CD4-positive, alpha-beta T cell treated with Interleukin-15 for 4 hours (primary cell): ENCODE results near the gene AP3S2.
"Not testable (repeated sequence)": the region's sequence is repeated elsewhere in the genome, so short reads cannot be mapped to it uniquely, and the experiment has no call there.

Experiments
- DNase-seq: peaks from one replicate; pipeline ENCODE4 v3.0.0-alpha.2; 2020; ENCODE audit warnings: low spot score

The AP3S2 gene

DNA sequence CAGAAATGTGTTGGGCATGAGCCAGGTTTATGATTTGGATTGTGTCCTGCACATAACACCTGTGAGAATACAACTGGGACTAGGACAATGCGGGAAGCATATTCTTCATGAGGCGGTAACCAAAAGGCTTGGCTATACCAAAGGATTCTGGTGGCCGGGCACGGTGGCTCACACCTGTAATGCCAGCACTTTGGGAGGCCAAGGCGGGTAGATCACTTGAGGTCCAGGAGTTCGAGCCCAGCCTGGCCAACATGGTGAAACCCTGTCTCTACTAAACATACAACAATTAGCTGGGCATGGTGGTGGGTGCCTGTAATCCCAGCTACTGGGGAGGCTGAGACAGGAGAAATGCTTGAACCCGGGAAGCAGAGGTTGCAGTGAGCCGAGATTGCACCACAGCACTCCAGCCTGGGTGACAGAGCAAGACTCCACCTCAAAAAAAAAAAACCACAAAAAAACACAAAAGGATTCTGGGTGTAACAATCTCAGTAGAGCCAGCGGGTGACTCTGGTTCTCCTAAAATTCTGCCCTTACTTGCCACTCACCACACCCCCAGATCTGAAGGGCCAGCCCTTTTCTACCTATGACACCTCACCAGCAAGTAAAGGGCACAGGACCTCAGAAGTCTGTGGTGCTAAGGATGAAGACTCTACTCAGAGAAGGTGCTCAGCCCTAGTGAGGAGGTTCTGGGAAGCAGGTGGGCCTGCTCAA is 59.2 kb downstream of the AP3S2 start:
- DNase-seq, result not testable (repeated sequence)

DNA sequence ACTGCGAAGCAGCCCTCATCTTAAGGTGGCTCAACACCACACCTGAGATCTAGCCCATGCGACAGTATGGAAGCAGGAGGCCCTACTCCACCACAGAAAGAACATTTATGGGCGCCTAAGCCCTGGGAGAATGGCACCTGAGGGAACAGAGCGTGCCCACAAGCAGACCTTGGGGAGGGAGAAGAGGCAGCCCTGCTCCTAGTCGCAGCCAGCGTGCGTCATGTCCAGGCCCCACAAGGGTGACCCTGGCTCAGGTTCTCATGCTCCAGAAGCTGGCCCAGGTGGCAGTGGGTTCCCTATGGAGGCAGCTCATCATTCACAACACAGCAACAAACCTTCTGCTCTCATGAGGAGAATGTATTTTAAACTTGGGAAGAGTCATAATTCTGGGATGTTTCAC is 59.8 kb downstream of the AP3S2 start:
- no peak for DNase-seq

DNA sequence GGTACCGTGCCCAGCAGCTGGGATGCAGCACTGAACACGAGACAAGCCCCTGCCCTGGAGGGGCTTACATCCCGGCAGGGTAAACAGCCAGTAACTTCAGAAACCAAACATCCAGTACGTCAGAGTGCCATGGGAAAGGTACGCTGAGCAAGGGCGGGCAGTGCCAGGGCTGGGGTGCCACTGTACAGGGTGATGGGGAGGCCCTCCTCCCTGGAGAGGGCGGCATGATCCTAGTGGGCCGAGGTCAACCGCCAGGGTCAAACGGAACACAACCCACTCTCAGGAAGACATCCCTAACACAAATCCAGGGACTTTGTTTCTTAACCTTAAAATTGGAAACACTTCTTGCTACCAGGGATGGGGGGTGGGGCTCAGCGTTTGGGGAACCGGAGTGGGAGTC is 63.2 kb downstream of the AP3S2 start:
- DNase-seq, result no peak

DNA sequence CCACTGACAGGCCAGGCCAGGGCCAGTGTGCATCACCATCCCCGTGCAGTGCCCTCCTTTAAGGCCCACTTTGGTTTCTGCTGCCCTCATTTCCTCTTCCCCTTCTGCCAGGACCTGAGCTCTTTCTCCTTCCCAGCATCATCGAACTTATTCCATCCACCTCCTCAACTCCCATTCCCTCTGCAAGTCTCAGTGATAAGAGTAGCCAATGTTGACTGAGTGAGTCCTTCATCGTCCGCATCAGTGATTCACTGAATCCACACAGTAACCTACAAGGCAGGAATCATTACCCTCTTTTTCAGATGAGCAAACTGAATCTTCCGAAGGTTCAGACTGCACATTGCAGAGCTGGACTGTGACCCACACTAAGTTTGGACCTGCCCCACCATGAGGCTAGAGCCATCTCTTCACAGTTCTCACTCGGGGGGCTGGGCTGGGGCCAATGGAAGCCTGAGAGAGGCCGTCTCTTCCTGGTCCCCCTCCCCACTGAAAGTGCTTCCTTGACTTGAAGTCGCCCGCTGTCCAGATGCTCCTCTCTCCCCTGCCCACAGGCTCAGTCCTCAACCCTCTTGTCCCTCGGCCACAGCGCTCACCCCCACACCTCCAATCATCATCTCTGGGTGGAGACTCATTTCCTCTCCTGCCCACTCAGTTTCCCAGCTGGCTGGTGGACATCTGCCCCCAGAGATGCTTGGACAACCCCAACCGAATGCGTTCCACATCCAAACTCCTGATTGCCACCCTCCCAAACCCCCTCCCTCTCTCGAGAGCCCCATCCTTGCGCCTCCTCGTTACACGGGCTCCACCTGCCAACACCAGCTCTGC is 64.0 kb downstream of the AP3S2 start:
- DNase-seq, result no peak

DNA sequence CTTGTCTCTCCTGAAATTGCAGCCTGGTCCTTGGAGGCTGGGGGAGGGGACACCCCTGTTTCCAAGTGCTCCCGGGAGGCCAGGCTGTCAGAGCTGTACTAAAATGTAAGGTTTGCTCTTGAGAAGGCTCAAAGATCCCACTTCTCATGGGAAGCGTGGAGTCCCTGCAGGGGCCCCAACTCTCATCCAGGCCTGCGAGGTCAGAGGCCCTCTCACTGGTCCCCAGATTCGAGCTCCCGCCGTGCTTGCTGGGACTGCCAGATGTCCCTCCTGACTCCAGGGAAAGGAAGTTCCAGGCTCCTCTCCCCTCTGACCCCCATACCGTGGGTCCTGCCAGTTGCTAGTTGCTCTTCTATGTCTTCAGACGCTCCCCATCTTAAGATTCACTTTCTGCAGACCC is 64.6 kb downstream of the AP3S2 start:
- no peak for DNase-seq

DNA sequence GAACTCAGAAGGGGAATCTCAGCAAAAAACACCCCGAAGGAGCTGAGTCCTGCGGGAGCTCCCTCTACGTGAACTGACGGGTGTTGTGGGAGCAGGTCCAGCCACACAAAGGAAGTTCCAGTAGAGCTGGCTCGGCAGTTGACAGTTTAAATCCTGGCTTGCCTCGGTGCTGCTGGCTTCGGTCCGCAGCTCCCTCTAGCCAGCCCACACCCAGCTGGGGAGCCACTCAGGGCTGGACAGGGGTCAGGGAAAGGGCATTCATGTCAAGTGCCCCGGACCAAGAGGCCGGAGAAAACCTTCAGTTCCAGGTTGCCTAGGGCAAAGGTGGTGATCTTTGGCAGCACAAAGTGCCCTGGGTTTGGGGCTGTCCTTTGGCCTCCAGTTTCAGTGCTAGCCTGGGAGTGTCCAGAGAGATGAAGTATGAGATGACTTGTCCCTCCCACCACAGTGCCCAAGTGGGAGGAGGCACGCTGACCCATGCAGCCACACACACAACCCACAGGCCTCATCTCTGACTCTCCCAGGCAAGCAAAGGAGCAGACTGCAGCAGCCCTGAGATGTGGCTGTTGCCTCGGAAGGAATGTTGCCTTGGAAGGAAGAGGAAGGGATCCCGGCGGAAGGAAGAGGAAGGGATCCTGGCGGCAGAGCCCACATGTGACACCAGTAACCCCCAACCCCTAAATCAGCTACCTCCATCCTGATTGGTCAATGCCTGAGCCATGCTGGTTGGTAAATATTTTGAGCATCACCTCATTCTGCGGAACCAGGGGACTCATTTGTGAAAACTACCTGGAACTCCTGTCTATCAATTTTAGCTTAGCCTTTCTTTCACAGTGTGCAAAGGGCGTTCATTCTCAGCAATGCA is 65.3 kb downstream of the AP3S2 start:
- no peak for DNase-seq

DNA sequence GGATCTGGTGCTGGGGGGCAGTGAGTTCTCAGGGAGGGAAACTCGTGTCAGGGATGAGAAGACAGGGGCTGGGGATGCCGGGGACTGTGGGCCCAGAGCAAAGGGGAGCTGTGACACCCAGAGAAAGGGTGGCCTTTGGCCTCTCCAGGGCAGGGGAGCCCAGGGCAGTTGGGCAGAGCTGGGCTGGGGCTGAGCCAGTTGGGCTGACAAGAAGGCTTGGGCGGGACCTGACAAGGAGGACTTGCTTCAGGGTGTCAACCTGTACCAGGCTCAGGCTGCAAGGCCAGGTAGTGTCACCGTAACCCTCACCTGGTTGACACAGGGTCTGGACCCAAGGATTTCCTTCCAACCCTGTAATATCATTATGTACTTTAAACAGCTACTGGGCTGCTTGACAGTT is 66.0 kb downstream of the AP3S2 start:
- DNase-seq, result no peak

DNA sequence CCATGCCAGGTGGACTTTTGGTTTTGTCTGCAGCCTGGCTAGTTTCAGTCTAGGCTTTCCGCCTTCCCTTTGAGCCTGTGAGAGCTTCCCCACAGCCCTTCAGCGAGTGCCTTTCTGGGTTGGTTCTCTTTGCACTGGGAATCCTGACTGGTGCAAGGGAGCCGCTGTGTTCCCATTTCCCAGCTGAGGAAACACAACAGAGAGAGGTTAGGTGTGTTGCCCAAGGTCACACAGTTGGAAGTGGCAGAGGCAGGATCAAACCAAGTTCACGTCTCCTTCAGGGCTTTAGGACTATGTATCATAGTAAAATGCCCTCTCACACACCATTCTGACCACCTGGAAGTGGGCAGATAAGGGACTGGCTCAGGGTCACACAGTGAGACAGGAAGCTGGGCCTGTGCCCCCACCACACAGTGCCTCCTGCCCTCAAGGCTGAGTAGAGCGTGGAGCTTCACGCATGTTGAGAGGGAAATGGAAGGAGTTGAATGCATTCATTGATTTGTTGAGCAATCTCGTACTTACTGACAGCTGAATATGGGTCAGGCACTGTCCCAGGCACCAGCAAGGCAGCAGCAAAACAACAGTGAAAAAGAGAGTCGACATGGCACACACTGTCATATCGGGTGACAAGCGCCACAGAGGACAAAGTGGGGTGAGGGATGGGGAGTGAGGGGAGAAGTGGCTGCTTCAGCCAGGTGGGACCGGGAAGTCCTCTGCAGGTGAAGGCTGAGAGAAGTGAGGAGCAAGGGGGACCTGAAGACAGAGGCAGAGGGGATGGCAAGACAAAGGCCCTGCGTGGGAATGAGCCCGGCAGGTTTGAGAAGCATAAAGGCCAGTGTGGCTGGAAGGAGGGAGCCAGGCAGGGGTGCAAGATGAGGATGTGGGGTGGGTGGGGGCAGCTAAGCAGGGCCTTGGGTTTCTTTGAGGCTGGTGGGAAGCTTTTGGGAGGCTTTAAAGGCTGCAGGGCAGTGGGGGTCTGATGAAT is 66.8 kb downstream of the AP3S2 start:
- no peak for DNase-seq

DNA sequence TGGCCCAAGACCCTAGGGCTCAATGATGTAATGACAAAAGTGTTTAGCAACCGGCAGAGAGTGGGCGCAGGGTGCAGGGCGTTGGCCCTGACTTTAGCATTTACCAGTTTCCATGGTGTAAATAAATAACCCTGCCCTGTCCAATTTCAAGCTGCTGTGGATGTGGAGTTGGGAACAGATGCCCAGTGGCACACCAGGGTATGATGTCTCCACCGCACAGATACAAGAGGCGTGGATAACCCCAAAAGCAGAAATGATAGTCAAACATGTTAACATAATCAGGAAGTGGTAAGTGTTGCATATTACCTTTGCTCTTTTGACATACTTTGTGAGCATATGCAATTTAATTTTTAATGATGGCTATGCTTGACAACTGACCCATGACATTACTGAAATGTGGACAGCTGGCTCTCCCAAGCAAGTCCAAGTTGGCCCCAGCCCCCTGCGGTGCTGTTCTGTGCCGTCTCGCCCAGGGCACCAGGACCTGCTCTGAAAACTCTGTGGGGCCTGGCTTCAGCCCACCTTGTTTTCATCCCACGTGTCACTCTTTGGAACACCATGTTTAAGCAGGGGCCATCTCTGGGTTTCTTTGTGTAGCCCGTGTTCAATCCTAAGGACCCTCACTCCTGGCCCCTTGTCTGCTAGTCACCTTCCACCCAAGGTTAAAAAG is 68.4 kb downstream of the AP3S2 start:
- no peak for DNase-seq

DNA sequence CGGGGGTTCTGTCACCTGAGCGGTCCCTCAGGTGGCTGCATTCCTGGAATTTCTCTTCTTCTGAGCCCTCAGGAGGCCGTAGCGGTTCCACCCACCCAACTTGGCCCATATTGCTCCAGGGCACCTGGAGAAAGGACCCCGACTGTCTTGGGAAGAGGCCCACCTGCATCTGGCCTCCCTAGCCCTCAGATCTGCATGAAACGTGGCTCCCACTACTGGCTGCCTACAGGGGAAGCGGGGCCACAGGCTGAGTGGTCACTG is 69.3 kb downstream of the AP3S2 start:
- no peak for DNase-seq

DNA sequence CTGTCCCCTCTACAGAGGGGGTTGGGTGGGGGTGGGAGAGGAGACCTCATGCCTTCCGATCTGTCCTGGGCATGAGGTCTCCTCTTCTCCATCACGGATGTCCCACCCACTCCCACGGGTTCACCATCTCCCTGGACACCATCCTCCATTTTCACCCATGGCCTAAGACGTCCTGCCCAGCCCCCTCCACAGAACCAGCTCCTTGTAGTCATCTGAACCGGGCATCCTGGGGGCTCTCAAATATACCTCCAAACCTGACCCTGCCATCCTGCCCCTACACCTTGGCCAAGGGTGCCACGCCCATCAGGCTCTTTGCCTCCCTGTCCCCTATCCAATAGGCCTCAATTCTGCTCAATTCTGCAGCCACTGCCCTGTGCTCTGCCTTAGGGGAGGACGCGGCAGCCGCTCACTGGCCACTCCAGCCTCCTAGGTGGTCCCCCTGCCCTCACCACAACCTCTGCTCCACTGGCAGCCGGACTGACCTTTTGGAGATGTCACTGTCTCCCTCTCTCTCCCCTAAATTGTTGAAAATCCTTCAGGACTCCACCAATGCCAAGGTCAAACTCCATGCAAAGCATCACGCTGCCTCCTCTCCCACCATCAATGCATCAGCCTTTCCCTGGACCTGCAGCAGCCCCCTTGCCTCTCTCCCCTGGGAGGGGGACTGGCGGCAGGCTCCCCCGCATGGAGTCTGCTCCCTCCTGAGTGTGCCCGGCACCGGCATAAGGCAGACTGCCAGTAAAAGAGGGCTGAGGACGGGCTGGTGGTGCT is 69.8 kb downstream of the AP3S2 start:
- DNase-seq, result no peak

DNA sequence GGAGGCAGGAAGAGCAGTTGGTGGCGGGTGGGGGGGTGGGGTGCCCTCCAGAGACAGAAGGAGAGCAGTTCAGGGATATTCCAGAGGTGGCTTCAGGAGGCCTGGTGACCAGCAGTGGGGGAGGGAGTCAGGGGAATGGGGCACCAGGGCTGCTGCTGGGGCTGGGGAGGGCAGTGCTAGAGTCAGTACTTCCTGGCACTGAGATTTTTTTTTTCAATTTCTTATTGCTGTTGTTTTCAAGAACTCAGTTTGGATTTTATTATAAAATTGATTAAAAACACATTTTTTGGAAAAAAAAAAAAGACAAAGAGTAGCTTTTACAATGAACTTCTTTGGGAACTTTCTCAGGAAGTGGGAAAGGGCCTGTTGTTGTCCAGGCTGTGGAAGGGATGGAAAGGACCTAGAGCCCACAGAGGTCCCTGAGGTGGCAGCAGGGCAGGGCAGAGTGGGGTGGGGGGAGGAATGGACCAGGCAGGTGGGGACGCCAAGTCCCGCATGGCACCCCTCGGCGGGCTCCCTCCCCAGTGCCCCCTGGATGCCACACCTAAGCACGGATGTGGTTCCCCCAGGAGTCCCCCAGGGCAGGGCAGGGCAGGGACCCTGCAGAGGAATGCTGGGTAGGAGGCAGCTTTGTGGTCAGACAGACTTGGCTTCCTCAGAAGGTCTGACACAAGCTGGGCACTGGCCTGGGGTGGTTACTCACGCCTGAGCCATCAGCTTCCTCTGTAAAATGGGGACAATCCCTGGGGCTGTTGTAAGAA is 70.7 kb downstream of the AP3S2 start:
- no peak for DNase-seq

DNA sequence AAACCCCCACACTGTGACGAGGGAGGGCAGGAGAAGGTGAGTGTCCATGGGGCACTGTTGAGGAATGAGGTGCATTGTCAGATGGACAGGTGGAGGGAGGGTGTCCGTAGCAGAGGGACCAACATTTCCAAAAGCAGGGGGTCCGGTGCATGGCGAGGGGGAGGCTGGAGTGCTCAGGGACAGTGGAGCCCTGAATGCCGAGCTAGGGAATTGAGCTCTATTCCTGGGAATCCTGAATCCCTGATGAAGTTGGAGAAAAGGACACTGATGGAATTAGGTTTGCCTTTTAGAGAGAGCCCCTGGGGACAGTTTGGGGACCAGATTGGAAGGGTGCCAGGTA is 71.2 kb downstream of the AP3S2 start:
- DNase-seq, result no peak

DNA sequence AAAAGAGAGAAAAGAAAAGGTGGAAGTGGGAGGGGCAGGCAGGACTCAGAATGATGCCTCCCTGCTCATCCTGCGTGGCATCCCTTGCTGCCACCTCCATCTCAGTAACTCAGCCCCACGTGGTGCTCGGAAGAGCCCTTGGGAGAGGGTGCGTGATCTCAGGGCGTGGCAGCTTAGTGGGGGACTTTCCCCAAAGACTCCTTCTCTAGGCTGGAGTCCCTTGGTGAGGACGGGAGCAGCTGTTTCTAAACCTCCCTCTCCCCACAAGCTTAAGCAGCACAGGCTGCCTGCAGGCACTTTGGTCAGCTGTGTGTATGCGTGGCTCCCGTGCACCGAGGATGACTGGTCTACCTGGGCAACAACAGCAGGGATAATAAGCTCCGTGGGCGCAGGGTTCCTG is 71.8 kb downstream of the AP3S2 start:
- DNase-seq, result no peak

DNA sequence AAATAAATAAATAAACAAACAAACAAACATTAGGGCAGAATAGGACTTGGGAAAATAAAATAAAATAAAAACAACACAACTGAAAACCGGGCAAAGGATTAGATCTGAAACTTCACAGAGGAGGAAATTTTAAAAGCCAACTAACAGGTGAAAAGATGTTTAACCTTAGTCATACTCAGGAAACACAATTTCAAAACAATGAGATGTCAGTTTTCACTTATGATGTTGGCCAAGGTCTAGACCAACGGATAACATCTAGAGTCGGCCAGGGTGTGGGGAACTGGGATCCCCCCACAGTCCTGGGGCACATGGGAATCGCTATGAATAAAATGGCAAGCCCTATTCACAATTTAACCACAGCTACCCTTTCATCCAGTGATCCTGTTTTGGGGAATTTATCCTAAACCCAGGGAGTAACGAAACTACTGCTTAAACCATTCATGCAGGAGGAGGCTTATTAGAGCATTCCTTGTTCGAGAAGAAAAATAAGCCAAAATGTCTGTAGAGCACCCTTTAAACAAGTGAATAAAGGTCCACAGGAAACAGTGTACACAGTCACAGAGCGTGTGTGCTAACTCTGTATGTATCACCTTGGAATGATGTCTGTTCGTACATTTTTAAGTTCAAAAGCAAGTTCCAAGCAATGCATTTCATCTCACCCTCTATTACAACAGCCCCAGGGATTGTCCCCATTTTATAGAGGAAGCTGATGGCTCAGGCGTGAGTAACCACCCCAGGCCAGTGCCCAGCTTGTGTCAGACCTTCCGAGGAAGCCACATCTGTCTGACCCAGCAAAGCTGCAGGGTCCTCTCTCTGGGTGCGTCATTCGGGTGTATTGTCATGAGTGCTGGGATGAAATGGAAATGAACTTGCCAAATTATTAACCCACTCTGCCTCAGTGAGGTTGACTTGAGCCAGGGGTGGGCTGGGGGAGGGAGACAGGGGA is 72.9 kb downstream of the AP3S2 start:
- no peak for DNase-seq

DNA sequence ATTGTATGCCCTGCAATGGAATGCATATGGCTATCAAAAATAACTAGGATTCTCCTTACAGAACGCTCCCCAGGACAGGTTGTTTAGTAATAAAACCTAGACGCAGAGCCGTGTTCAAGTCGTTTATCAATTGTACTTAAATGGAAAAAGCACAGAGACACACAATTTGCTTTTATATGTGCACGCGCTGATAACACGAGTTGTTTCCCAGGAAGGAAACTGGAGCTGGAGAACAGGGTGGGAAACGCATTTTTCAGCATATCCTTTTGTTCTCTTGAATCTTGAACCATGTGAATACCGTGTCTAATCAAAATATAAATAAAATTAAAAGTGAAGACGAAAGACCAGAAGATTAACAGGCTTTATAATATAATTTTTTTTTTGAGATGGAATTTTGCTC is 75.5 kb downstream of the AP3S2 start:
- DNase-seq, result no peak

DNA sequence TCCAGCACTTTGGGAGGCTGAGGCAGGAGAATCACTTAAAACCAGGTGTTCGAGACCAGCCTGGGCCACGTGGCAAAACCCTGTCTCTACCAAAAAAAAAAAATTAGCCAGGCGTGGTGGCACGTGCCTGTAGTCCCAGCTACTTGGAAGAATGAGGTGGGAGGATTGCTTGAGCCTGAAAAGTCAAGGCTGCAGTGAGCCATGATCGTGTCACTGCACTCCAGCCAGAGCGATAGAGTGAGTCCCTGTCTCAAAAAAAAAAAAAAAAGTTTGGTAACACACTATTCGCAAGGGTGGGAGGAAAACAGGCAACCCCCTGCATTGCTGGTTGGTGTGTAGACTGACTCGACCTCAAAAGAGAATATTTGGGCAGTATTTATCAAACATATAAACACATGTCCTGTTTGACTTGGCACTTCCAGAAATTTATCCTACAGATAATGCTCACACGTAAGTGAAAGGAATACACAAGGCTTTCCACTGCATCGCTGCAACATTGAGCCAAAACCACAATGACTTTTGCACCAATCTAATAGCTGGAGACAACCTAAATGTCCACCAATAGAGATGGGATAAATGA is 76.0 kb downstream of the AP3S2 start:
- no peak for DNase-seq

DNA sequence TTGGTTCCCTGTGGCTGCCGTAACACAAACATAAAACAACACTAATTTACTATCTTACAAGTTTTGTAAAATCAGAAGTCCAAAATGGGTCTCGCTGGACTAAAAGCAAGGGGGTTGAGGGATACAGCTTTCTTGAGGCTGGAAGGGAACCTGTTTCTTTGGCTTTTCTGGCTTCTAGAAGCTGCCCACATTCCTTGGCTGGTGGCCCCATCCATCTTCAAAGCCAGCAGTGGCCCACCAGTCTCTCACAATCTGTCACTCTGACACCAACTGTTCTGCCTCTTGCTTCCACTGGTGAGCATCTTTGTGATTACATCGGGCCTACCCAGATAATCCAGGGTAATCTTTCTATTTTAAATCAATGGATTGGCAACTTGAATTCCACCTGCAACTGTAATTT is 78.0 kb downstream of the AP3S2 start:
- no peak for DNase-seq
